SIG-M5 (cell line): ENCODE data around the gene TEDC2.
"Not testable (repeated sequence)": the region's sequence is repeated elsewhere in the genome, so short reads cannot be mapped to it uniquely, and the experiment has no call there.

Experiments
- DNase-seq: peaks from one replicate; lab custom pipeline; 2025; lab: John Stamatoyannopoulos, UW

Gene TEDC2

GRCh38 chr16:2476741-2477140 is 16.8 kb downstream of the TEDC2 start:
- DNase-seq = no peak

DNA sequence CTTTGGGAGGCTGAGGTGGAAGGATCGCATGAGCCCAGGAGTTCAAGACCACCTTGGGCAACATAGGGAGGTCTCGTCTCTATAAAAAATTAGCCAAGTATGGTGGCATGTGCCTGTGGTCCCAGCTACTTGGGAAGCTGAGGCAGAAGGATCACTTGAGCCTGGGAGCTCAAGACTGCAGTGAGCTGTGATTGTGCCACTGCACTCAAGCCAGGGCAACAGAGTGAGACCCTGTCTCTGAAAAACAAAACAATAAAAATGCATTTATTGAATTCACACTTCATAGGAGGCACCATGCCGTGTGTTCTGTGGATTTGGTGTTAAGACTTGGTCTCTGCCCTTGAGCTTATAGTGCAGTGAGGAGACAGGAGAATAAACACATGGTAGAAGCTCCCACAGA is 17.4 kb downstream of the TEDC2 start:
- no peak for DNase-seq

DNA sequence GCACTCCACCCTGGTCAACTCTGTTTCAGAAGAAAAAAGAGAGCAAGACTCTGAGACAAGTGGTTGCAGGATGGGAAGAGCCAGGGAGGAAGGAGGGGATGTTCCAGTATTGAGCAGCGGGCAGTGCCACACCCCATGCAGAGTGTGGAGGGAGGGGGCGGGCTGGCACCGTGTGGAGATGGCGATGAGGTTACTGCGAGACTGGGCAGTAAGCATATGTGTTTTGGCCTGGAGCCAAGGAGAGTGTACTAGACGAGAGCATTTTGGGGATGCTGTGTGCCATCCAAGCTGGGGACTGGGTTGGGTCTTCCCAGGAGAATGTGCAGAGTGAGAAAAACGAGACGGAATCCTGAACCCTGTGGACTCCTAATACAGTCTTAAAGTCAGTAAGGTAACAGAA is 18.4 kb downstream of the TEDC2 start:
- no peak for DNase-seq

DNA sequence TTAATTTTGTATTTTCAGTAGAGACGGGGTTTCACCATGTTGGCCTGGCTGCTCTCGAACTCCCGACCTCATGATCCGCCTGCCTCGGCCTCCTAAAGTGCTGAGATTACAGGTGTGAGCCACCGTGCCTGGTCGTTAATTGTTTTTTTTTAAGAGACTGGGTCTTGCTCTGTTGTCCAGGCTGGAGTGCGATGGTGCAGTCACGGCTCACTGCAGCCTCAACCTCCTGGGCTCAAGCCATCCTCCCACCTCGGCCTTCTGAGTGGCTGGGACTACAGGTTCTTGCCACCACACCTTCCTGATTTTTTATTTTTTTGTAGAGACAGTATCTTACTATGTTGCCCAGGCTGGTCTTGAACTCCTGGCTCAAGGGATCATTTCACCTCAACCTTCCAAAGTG is 20.1 kb downstream of the TEDC2 start:
- not testable (repeated sequence) for DNase-seq

- no peak for DNase-seq
Measured at GRCh38 chr16:2480948-2481347, 21.0 kb downstream of the TEDC2 start.

DNA sequence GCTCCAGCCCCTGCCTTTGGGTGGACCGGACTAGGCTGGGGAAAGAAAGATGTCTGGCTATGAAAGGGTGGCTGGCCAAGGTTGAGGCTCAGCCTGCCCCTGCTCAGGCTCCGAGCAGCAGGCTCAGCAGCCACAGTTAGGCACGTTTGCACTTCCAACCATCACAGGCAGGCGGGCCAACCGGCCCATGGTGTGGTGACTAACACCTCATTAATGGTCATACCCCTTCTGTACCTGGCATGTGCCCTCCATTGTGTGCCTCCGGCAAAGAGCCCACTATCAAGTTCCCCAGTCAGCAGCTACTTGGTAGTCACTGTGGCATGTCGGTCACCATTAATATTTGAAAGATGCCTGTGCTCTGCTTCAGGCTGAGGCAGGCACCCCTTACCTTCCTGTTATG is 21.8 kb downstream of the TEDC2 start:
- DNase-seq = no peak

DNA sequence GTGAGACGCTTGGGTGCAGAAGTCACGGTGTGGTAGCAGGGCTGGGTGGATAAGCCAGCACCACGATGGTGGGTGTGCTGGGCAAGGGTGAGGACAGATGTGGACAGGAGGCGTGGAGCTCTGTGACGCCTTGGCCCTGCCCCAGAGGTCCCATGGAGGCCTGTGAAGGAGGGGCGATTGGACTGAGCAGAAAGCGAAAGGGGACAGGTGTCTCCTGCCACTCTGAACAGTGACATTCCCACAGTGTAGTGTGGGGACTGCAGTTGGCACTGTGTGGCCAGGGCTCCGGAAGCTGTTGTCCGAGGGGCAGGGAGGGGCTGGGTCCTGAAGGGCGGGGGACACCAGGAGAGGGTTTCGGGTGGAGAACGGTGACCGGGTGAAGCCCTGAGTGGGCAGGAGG is 22.3 kb downstream of the TEDC2 start:
- no peak for DNase-seq

DNA sequence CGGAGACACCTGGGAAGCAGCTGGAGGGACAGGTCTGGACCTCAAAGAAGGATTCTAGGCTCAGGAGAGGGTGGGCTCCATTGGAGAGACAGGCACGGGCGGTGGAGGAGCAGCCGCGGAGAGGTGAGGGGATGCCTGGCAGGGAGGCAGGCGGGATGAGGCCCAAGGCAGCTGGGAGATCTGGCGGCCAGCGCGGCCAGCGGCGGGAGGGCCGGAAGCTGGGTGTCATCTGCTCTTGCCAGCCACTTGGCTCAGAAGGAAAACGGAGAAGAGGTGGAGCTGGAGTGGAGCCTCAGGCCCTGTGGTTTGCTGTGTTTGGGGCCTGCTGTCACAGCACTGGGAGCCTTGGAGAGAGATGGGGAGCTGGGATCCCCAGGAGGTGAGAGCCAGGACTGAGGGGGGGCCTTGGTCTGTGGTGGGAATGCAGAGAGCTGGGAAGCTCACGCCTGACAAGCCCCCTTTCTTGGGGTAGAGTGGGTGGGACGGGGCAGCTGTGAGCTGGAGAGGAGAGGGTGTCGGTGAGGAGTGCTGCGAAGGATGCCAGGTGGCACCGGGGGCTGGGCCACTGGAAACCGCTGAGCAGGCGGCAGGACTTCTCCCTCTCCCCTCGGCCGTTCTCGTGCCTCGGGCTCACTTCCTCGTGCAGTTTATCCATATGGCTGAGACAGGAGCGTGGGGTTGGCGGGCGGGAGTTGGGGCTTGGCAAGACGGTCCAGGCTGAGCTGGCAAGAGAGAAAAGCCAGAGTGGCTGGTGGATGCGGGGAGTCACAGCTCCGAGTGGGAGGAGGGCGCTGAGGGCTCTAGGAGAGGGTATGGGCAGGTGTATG is 23.0 kb downstream of the TEDC2 start:
- no peak for DNase-seq

- no peak for DNase-seq
Measured at GRCh38 chr16:2483939-2484897, 24.3 kb downstream of the TEDC2 start.

DNA sequence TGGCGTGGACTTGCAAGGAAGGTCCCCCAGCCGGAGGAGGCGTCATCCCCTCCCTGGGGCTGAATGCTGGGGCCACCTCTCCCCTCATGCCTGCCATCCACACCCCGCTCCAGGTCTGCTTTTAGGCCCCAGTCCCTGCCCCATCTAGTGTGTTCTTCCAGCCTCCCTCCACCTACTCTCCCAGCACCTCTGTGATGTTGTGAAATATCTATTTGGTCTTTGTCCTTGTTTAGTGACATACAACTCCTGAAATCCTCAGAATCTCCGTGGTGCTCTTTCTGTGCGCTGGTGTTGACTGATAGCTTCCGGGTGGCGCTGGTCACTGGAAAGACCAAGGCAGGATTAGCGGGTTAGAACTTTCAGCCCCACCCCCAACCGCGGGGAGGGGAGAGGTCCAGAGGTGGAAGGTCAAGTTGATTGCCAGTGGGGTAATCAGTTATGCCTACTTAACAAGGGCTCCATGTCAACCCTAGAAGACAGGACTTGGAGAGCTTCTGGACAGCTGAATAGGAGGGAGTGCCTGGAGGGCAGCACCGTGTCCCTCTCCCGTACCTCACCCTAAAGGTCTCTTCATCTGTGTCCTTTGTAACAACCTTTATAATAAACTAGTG is 25.1 kb downstream of the TEDC2 start:
- no peak for DNase-seq

GRCh38 chr16:2485811-2486507 is 26.1 kb downstream of the TEDC2 start:
- DNase-seq = no peak

- no peak for DNase-seq
Measured at GRCh38 chr16:2486645-2487516, 27.0 kb downstream of the TEDC2 start.

DNA sequence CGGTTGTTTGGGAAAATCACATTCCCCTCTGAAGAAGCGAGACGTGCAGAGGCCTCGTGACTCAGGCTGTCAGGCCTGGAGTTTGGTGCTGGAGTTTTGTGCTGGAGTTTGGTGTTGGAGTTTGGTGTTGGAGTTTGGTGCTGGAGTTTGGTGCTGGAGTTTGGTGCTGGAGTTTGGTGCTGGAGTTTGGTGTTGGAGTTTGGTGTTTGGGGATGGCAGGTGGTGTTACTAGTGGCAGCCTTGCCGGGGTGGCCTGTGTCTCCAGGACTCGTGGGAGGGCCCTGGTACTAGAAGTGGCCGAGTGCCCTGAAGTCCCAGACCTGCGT is 27.6 kb downstream of the TEDC2 start:
- no peak for DNase-seq

- DNase-seq = no peak
Measured at GRCh38 chr16:2487903-2488531, 28.1 kb downstream of the TEDC2 start.

DNA sequence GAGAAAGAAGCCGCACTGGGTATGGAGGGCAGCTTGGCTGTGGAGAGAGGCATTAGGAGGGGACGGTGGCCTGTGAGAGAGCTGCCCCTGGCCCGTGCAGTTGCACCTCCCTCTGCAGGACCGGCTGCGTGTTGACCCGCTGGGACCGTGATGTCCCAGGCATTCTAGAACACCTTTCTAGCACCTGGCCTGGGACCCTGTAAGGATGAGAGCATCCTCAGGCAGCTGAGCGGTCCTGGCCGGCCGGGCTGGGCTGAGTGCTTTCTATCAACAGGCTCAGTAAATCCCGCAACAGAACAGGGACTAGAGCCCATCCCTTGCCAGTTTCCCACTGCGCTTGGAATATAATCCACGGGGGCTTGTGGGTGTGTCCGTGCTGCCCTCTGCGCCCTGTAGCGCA is 29.7 kb downstream of the TEDC2 start:
- DNase-seq = no peak

DNA sequence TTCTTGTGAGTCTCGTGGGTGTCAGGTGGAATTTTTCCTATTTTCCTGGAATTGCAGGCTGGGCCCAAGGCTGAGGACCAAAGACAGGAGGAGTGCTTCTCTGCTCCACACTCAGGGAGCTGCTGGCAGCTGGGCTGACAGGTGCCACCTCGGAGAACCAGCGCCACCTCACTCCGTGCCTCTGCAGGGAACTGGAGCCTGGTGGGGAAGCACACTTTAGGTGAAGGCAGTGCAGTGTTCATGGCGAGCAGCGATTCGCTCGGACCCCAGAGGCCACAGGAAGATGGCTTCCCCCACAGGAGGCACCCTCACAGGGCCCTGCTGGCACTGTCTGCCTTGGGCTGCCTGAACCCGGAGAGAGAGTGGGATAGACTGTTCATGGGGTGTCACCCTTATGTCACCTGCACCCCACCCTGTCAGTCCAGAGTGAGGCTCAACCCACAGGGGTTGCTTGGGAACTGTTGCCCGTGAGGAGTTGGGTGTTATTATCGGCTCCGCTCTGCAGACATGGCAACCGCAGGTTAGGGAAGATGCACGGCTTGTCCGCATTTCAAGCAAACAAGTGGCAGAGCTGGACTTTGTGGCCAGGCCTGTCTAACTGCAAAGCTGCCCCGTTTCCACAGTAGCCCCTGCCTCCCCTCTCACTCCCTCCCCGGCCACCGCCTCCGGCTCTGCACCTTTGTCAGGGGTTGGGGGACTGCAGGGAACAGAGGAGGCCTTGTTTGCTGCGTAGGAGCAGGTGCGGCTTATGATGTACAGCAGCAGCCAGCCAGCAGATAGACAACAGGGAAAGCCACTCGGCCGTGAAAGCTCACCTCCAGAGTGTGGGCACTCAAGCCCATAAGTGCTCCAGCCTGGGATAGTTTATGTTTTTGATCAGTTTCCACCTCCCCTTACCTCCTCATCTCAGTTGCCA is 30.5 kb downstream of the TEDC2 start:
- no peak for DNase-seq

GRCh38 chr16:2492292-2492691 is 32.4 kb downstream of the TEDC2 start:
- no peak for DNase-seq

DNA sequence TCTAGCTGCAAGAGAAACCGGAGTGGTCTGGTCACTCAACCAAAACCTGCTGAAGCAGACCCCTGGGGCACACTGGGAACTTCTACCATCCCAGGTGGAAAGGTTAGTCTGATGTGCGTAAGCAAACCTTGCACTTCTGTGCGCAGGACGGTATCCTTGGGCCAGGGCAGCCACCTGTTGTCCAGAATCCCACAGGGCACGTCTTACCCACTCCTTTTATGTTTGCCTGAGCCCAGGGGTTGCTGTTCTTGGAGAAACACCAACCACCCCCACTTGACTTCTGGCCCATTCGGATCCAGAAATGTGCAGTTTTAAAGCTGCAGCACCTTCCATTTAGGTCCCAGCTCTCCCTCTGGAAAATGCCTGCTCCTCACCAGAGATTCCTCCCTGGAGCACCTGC is 33.7 kb downstream of the TEDC2 start:
- no peak for DNase-seq

GRCh38 chr16:2494616-2495015 is 34.7 kb downstream of the TEDC2 start:
- DNase-seq = no peak

DNA sequence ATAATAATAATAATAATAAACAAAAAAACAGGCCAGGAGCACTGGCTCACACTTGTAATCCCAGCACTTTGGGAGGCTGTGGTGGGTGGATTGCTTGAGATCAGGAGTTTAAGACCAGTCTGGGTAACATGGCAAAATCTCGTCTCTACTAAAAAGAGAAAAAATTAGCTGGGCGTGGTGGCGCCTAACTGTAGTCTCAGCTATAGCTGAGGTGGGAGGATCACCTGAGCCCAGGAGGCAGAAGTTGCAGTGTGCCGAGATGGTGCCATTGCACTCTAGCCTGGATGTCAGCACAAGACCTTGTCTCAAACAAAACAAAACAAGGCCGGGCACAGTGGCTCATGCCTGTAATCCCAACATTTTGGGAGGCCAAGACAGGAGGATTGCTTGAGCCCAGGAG is 35.1 kb downstream of the TEDC2 start:
- DNase-seq = no peak
